ENCODE measurements around the gene HSP90AB1.

HSP90AB1 gene

DNA sequence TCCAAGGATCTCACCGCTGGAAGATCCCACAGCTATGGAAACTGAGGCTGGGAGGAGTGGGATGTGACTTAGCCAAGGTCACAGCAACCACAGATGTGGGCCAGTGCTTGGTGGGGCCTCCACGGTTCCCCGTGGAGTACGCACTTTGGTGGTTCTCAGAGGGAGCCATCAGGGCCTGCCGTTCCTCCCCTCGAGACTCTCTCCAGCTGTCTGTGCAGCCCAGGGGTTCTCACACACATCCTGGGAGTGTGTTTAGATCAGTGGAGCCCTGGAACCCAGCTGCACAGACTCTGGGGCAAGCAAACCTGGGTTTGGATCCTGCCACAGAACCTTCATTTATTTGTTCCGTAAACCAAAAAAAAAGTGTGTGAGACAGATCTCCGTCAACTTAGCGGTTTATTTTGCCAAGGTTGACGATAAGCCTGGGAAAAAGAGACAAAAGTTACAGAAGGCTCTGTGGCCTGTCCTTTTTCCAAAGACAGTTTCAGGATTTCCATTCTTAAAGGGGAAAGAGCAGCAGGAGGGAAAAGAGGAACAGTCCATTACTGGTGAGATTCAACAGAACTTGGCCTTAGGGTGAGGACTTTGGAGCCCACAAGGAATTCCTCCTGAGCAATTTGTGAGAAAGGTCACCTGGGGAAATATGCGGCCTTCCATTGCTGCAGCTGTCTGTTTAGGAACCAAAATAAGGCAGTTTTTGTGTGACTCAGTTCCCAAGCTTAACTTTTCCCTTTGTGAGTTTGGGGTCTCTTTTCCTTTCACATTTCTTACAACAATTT, 43.7 kb upstream of the HSP90AB1 start:
- TF ChIP-seq, protein P1, sequence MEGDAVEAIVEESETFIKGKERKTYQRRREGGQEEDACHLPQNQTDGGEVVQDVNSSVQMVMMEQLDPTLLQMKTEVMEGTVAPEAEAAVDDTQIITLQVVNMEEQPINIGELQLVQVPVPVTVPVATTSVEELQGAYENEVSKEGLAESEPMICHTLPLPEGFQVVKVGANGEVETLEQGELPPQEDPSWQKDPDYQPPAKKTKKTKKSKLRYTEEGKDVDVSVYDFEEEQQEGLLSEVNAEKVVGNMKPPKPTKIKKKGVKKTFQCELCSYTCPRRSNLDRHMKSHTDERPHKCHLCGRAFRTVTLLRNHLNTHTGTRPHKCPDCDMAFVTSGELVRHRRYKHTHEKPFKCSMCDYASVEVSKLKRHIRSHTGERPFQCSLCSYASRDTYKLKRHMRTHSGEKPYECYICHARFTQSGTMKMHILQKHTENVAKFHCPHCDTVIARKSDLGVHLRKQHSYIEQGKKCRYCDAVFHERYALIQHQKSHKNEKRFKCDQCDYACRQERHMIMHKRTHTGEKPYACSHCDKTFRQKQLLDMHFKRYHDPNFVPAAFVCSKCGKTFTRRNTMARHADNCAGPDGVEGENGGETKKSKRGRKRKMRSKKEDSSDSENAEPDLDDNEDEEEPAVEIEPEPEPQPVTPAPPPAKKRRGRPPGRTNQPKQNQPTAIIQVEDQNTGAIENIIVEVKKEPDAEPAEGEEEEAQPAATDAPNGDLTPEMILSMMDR (IDR thresholded peaks at IDR 0.05; ENCODE audit: low read depth, low read length): no peak
- no peak for DNase-seq (ENCODE audit: low read depth in 2 of 2)
- H3K4me3 ChIP-seq (replicated peaks in 1 of 2; ENCODE audit: low read depth in 2 of 2, low read length in 2 of 2): no peak overlapping the region

DNA sequence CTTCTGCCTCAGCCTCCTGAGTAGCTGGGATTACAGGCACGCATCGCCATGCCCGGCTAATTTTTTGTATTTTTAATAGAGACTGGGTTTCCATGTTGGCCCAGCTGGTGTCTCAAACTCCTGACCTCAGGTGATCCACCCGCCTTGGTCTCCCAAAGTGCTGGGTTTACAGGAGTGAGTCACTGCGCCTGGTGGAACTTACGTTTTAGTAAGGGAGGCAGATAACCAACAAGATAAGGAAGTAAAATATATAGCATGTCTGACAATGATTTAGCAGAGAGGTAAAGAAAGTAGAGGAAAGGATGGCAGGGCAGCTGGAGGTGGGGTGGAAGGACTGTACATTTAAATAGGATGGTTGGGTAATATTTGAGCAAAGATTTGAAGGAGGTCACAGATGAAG, 42.9 kb upstream of the HSP90AB1 start:
- no peak for DNase-seq (ENCODE audit: low read depth in 2 of 2)
- TF ChIP-seq, protein P1 (IDR thresholded peaks at IDR 0.05; ENCODE audit: low read depth, low read length): no peak
- H3K4me3 ChIP-seq (replicated peaks in 1 of 2; ENCODE audit: low read depth in 2 of 2, low read length in 2 of 2): no peak overlapping the region

DNA sequence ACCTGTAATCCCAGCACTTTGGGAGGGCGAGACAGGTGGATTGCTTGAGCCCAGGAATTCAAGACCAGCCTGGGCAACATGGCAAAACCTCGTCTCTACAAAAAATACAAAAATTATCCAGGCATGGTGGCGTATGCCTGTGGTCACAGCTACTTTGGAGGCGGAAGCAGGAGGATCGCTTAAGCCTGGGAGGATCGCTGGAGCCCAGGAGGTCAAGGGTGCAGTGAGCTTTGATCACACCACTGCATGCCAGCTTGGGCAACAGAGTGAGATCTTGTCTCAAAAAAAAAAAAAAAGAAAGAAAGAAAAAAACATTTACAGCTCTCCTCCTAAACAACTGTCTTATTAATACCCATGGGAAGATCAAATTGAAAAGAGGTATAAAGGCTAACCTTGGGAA, 38.9 kb upstream of the HSP90AB1 start:
- DNase-seq (ENCODE audit: low read depth in 2 of 2): no peak
- TF ChIP-seq, protein P1 (IDR thresholded peaks at IDR 0.05; ENCODE audit: low read depth, low read length): no peak
- H3K4me3 ChIP-seq (replicated peaks in 1 of 2; ENCODE audit: low read depth in 2 of 2, low read length in 2 of 2): no peak overlapping the region

DNA sequence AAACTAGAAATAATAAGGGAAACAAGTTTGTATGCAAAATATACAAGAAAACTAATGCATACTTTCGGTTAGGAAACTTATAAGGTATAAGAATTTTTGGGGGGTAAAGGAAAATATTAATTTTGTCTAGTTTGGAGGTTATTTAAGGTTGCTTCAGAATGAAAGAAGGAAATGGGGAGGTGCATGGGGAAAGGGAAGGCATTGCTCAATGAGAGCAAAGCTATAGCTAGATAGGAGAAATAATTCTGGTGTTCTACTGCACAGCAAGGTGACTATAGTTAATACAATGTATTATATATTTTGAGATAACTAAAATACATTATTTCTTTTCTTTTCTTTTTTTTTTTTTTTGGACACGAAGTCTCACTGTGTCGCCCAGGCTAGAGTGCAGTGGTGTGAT, 35.6 kb upstream of the HSP90AB1 start:
- no peak for DNase-seq (ENCODE audit: low read depth in 2 of 2)
- TF ChIP-seq, protein P1 (IDR thresholded peaks at IDR 0.05; ENCODE audit: low read depth, low read length): no peak
- H3K4me3 ChIP-seq (replicated peaks in 1 of 2; ENCODE audit: low read depth in 2 of 2, low read length in 2 of 2): no peak overlapping the region

DNA sequence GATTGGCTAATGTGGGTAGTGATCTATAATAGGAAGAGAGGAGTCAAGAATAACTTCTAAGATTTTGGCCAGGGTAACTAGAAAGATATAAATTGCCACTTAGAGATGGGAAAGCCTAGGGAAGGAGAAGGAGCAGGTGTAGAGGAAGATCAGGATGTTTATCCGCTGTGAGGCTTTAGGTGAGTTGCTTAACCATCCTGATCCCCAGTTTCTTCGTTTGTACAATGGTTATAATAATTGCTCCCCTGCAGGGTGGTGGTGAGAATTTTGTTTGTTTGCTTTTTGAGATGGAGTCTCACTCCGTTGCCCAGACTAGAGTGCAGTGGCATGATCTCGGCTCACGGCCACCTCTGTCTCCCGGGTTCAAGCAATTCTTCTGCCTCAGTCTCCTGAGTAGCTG, 32.6 kb upstream of the HSP90AB1 start:
- DNase-seq (ENCODE audit: low read depth in 2 of 2): no peak
- no peak overlapping the region for H3K4me3 ChIP-seq (replicated peaks in 1 of 2; ENCODE audit: low read depth in 2 of 2, low read length in 2 of 2)
- TF ChIP-seq, protein P1 (IDR thresholded peaks at IDR 0.05; ENCODE audit: low read depth, low read length): no peak

DNA sequence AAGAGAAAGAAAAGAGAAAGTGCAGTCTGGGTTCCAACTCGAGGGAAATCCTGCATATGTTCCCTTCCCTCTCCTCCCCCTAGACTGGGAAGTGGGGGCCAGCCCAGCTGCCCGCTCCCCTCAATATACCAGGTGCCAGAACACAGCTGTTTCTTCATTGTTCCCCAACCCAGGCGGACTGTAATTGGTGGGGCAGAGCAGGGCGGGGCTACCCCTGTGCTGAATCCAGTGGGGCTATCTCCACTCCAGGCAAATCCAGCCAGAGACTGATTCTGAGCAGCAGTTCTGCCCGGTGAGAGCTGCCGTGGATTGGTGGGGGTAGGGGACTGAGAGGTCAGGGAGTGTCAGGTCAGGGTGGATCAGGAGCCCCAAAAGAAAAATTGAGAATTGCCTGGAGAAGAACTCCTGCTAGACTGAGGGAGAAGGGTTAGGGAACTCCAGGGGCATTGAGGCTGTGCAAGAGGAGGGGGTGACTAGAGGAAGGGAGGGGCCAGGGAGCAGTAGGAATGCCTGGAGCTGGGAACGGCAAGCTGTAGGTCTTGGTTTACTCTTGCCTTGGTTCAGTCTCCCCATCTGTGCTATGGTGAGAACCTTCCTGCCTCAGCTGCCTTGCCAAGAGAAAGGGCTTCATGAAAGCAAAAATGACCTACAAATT, 30.1 kb upstream of the HSP90AB1 start, which contains the start of gene MYMX:
Gene MYMX (plus strand): TSS at position 250 of the 655 bp plus-strand sequence. CDS start 546 bp downstream, outside the sequence.
- no peak within 1 kb of the TSS for H3K4me3 ChIP-seq (replicated peaks in 1 of 2; ENCODE audit: low read depth in 2 of 2, low read length in 2 of 2)
- TF ChIP-seq, protein P1 (IDR thresholded peaks at IDR 0.05; ENCODE audit: low read depth, low read length): no peak
- no peak for DNase-seq (ENCODE audit: low read depth in 2 of 2)
